Ectodermal cell (in vitro differentiated cells): ENCODE results near the gene DNAJB8.

Experiments
- H3K27ac ChIP-seq: 2 replicates; pipeline ENCODE4 v1.7.0; 2013; ENCODE audit warnings: mild to moderate bottlenecking, low read depth, low read length; ENCODE audit not compliant: insufficient read depth, poor library complexity, severe bottlenecking
- H3K27me3 ChIP-seq: 2 replicates; pipeline ENCODE4 v1.7.0; 2013; ENCODE audit warnings: mild to moderate bottlenecking, low read length; ENCODE audit not compliant: insufficient read depth, control insufficient read depth, poor library complexity, severe bottlenecking
- H3K36me3 ChIP-seq: one replicate; pipeline ENCODE4 v1.7.0; 2013; ENCODE audit warnings: low read length; ENCODE audit not compliant: control insufficient read depth, insufficient read depth
- H3K4me1 ChIP-seq: one replicate; pipeline ENCODE4 v1.7.0; 2013; ENCODE audit warnings: low read length; ENCODE audit not compliant: control insufficient read depth, insufficient read depth
- H3K4me3 ChIP-seq: 2 replicates; pipeline ENCODE4 v1.7.0; 2013; ENCODE audit warnings: low read depth, low read length, control low read depth; ENCODE audit not compliant: insufficient read depth
- H3K9me3 ChIP-seq: 2 replicates; pipeline ENCODE4 v1.7.0; 2013; ENCODE audit warnings: mild to moderate bottlenecking, low read length, moderate library complexity; ENCODE audit not compliant: control insufficient read depth
- WGBS, 2 experiments: methylation state at CpG; one replicate each; pipeline ENCODE4 v1.1.7; 2013; ENCODE audit warnings: missing lambda C conversion rate in 2 of 2; 5-methylcytosine and 5-hydroxymethylcytosine counted together

DNAJB8 gene

DNA sequence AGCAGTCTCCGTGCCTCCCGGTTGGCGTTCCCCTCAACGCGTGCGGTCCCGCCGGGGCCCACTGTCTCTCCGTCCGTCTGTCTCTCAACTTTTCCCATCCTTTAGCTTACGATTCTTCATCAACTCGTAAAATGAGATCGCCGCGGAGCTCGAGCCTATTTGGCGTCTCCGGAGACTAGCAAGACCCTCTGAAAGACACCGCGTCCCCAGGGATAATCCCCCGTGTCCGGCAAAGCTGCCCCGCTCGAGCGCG lies 22.9 kb upstream of the DNAJB8 start:
- H3K27ac ChIP-seq: no peak overlapping the region
- H3K4me1 ChIP-seq: peaks cover 49% of the 10 kb centered on the region
- no peaks in the 10 kb centered on the region for H3K36me3 ChIP-seq
- peaks cover 100% of the 10 kb centered on the region for H3K27me3 ChIP-seq
- H3K9me3 ChIP-seq: no peaks in the 10 kb centered on the region
- 1% methylated on average over 26 of the region's 26 CpGs for WGBS, 2 experiments
- H3K4me3 ChIP-seq: peak overlapping the region; percentile 24

DNA sequence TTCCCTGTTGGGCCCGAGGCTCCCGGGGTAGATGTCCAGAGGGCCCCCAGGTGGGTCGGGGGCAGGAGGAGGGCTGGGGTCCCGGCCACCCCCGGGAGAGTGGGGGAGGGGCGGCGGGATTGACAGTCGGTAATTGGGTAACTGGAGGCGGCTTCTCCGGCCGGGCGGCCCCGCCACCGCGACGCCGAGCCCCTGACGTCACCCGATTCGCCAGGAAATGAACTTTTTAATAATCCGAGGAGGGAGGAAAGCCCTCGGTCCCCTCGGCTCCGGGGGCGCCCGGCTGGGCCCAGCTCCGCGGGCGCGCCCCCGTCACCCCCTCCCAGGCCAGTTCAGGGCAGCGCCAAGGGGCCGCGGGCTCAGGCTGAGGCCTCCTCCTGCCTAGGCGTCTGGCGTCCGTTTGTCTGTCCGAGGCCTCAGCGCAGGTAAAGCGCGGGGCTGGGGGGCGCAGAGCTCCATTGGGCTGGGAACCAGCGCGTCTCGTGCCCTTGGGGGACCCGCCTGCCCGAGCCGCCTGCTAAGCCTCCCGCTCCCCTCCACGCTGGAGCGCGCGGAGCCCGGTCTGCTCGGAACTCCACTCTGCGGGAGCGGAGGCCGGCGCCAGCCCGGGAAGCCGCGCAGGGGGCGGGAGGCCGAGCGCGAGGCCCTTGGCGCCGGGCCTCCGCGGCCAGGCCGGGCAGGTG lies 22.4 kb upstream of the DNAJB8 start:
- no peaks in the 10 kb centered on the region for H3K36me3 ChIP-seq
- H3K4me3 ChIP-seq: peak overlapping the region; percentile 24
- H3K9me3 ChIP-seq: no peaks in the 10 kb centered on the region
- no peak overlapping the region for H3K27ac ChIP-seq
- 1% methylated on average over 71 of the region's 71 CpGs for WGBS, 2 experiments
- peaks cover 100% of the 10 kb centered on the region for H3K27me3 ChIP-seq
- peaks cover 52% of the 10 kb centered on the region for H3K4me1 ChIP-seq

DNA sequence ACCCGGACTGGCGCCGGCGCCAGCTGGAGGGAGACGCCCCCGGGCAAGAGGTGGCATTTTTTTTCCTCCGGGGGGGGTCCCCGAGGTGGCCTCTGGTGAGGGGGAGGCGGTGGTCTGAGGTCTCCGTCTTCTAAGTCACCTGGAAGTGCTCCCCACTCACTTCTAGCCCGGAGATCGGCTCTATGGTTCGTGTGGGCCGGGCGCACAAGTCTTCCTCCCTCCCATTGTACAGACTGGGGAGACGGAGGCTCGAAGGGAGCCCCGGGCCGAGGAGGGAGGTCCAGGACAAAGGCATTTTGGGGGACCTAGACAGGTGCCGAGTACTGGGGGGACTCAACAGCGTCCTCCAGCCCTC lies 21.9 kb upstream of the DNAJB8 start:
- no peaks in the 10 kb centered on the region for H3K9me3 ChIP-seq
- peaks cover 57% of the 10 kb centered on the region for H3K4me1 ChIP-seq
- no peak overlapping the region for H3K27ac ChIP-seq
- peak overlapping the region; percentile 1 for H3K4me3 ChIP-seq
- 1 to 2% methylated on average over 21 of the region's 21 CpGs for WGBS, 2 experiments
- H3K27me3 ChIP-seq: peaks cover 100% of the 10 kb centered on the region
- no peaks in the 10 kb centered on the region for H3K36me3 ChIP-seq

DNA sequence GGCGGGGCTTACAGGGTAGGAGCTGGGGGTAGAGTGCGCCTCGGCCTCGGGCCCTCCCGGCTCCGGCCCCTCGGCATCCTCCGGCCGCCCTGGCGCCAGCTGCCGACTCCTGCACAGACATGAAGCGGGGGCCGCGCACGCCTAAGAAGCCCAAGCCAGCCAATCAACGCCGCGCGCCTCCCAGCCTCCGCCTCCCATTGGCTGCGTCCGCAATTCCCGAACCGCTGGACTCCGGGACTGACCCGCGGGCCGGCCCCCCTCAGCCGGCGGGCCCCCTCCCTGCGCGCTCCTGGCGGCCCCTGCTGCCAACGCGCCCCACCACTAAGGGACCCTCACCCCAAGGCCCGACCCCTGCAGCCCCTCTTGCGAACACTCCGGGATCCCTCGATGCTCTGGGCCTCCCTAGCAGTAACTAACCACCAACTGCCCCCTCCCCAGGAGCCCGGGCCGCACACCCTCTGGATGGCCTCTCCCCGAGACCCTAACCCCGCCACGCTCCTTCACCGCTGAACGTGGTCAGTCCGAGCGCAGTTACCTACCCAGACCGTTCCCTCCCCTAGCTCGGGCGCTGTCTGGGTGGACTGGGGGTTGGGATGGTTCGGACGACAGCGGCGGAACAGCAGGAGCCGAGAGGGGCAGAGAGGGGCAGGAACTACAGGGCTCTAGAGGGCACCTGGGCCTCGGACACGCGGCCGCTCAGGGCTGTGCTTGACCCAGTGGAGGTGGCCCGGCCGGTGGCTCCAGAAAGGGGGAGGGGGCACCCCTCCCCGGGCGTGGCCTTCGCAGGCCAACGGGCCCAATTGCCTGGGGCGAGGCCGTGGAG lies 21.3 kb upstream of the DNAJB8 start:
- H3K27me3 ChIP-seq: peaks cover 100% of the 10 kb centered on the region
- no peaks in the 10 kb centered on the region for H3K9me3 ChIP-seq
- WGBS, 2 experiments: 1% methylated on average over 68 of the region's 68 CpGs
- H3K4me3 ChIP-seq: peak overlapping the region; percentile 26
- H3K27ac ChIP-seq: no peak overlapping the region
- no peaks in the 10 kb centered on the region for H3K36me3 ChIP-seq
- H3K4me1 ChIP-seq: peaks cover 58% of the 10 kb centered on the region

- Histone ChIP-seq H3K4me3 (peak overlapping the region; percentile 26), H3K27ac (no peak overlapping the region), H3K36me3 (no peaks in the 10 kb centered on the region), H3K27me3 (peaks cover 100% of the 10 kb centered on the region), H3K9me3 (no peaks in the 10 kb centered on the region), H3K4me1 (peaks cover 59% of the 10 kb centered on the region)
- 1% methylated on average over 18 of the region's 18 CpGs for WGBS, 2 experiments
Observed at GRCh38 chr3:128487538-128487812, 20.8 kb upstream of the DNAJB8 start.

GRCh38 chr3:128486681-128487537 lies 20.2 kb upstream of the DNAJB8 start:
- WGBS, 2 experiments: 2% methylated on average over 75 of the region's 75 CpGs

DNA sequence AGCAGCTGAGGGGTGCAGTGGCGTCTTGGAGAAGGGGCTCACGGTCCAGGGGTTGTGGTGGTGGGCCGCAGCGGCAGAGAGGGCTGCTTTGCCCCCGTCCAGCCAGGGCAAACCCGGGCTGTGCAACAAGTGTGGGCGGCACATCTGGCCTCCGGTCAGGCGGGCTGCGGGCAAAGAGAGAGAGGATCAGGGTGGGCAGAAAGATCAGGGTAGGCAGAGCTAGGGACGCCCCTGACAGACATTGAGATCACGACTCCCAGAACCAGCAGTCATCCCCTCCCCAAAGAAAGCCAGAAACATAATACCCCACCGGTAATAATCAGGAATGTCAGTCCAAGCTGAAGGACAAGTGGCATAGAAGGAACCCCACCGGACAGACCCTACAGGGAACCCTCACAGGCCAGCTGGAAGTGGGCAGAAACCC lies 19.5 kb upstream of the DNAJB8 start:
- peak overlapping the region; percentile 26 for H3K4me3 ChIP-seq
- peaks cover 100% of the 10 kb centered on the region for H3K27me3 ChIP-seq
- H3K9me3 ChIP-seq: no peaks in the 10 kb centered on the region
- no peak overlapping the region for H3K27ac ChIP-seq
- H3K4me1 ChIP-seq: peaks cover 70% of the 10 kb centered on the region
- H3K36me3 ChIP-seq: no peaks in the 10 kb centered on the region
- 2 to 4% methylated on average over 14 of the region's 14 CpGs for WGBS, 2 experiments

More at GRCh38 chr3:128486681-128487537, 20.2 kb upstream of the DNAJB8 start:
- H3K27ac ChIP-seq: no peak overlapping the region
- H3K4me3 ChIP-seq: peak overlapping the region; percentile 26
- H3K4me1 ChIP-seq: peaks cover 64% of the 10 kb centered on the region
- no peaks in the 10 kb centered on the region for H3K9me3 ChIP-seq
- H3K36me3 ChIP-seq: no peaks in the 10 kb centered on the region
- peaks cover 100% of the 10 kb centered on the region for H3K27me3 ChIP-seq

DNA sequence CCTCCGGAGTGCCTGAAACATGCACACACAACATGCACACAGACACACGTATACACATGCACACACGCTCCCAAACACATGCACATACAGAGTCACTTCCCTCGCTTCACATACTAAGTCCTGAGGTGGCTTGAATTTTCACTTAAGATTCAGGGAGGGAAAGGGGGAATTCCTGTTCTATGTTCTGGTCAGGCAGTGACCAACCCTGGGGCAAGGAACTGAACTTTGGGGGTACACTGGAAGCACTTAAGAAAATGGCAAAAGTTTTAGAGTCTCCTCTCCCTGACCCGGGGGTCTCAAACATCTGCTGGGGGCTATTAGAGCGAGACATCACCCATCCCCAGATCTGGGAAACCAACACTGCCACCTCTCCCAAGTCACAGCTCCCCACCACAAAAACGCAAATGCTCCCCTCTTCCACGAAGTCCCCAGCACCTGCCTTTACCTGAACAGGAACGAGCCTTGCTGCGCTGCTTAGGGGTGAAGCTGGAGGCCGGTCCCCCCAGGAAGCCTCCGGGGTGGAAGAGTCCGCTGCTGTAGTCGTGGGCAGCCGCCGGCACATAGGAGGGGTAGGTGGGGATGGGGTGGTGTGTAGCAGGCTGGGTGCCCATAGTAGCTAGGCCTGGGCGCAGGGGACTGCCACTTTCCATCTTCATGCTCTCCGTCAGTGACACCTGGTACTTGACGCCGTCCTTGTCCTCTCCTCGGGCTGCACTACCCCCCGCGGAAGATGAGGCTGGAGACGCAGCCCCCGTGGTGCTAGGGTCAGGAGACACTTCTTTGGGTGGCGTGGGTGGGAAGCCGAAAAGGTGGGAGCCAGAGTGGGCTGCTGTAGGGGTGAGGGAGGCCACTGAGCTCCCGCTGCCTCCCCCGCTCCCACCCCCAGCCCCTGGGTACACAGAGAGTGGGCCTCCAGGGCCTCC lies 18.9 kb upstream of the DNAJB8 start:
- Histone ChIP-seq H3K4me3 (no peak overlapping the region), H3K36me3 (no peaks in the 10 kb centered on the region), H3K27ac (no peak overlapping the region), H3K9me3 (no peaks in the 10 kb centered on the region), H3K27me3 (peaks cover 100% of the 10 kb centered on the region), H3K4me1 (peaks cover 70% of the 10 kb centered on the region)
- 6 to 7% methylated on average over 29 of the region's 29 CpGs for WGBS, 2 experiments

- WGBS, 2 experiments: 1 to 2% methylated on average over 15 of the region's 16 CpGs
- H3K4me3 ChIP-seq: no peak overlapping the region
- H3K9me3 ChIP-seq: no peaks in the 10 kb centered on the region
- peaks cover 61% of the 10 kb centered on the region for H3K4me1 ChIP-seq
- H3K36me3 ChIP-seq: no peaks in the 10 kb centered on the region
- no peak overlapping the region for H3K27ac ChIP-seq
- H3K27me3 ChIP-seq: peaks cover 100% of the 10 kb centered on the region
Observed at GRCh38 chr3:128484404-128485281, 18.0 kb upstream of the DNAJB8 start.
